IPS-20b (cell line): ENCODE measurements around the gene HELB.
A peak's percentile ranks its signal among the peaks of the same experiment; 100 is the strongest.

Experiments
- H3K27ac ChIP-seq: one replicate; pipeline ENCODE4 v1.5.1; 2013; ENCODE audit warnings: low read length
- H3K27me3 ChIP-seq: 2 replicates; pipeline ENCODE4 v1.6.1; 2013; ENCODE audit warnings: mild to moderate bottlenecking, low read length, inconsistent platforms; ENCODE audit not compliant: insufficient read depth
- H3K36me3 ChIP-seq: 2 replicates; pipeline ENCODE4 v1.6.1; 2013; ENCODE audit warnings: low read depth, mild to moderate bottlenecking, inconsistent platforms, low read length, moderate library complexity; ENCODE audit not compliant: insufficient read depth
- H3K4me1 ChIP-seq: 2 replicates; pipeline ENCODE4 v1.6.1; 2013; ENCODE audit warnings: mild to moderate bottlenecking, control low read depth, inconsistent platforms, low read length, moderate library complexity; ENCODE audit not compliant: insufficient read depth
- H3K4me3 ChIP-seq: 2 replicates; pipeline ENCODE4 v1.5.1; 2013; ENCODE audit warnings: mild to moderate bottlenecking, low read length, inconsistent platforms
- H3K9ac ChIP-seq: 2 replicates; pipeline ENCODE4 v1.6.1; 2013; ENCODE audit warnings: low read depth, mild to moderate bottlenecking, inconsistent platforms, low read length, moderate library complexity
- H3K9me3 ChIP-seq: 2 replicates; pipeline ENCODE4 v1.6.1; 2013; ENCODE audit warnings: mild to moderate bottlenecking, low read depth, low read length, inconsistent platforms; ENCODE audit not compliant: insufficient read depth

HELB gene

GRCh38 chr12:66301944-66302826, at the start of gene HELB:
TSS of gene HELB (plus strand) at chr12:66302493. CDS start at chr12:66302604, 111 bp downstream.
- H3K9me3 ChIP-seq = no peaks in the 10 kb centered on the region
- H3K9ac ChIP-seq = peak within 1 kb of the TSS; percentile 79
- H3K4me3 ChIP-seq = peak within 1 kb of the TSS; percentile 74
- H3K36me3 ChIP-seq = peaks cover 16% of the 10 kb centered on the region
- H3K27me3 ChIP-seq = peaks cover 14% of the 10 kb centered on the region
- no peaks in the 10 kb centered on the region; the same call in 1 of the 2 replicates for H3K4me1 ChIP-seq
- no peak within 1 kb of the TSS for H3K27ac ChIP-seq

- Histone ChIP-seq H3K36me3 (no peaks in the 10 kb centered on the region), H3K4me3 (no peak overlapping the region), H3K9me3 (no peaks in the 10 kb centered on the region), H3K9ac (no peak overlapping the region), H3K27ac (no peak overlapping the region), H3K27me3 (no peaks in the 10 kb centered on the region), H3K4me1 (0 out of 2 replicates have a peak, but pooled peaks cover 2% of the 10 kb centered on the region)
Observed at GRCh38 chr12:66252771-66253170, 49.5 kb upstream of the HELB start.

DNA sequence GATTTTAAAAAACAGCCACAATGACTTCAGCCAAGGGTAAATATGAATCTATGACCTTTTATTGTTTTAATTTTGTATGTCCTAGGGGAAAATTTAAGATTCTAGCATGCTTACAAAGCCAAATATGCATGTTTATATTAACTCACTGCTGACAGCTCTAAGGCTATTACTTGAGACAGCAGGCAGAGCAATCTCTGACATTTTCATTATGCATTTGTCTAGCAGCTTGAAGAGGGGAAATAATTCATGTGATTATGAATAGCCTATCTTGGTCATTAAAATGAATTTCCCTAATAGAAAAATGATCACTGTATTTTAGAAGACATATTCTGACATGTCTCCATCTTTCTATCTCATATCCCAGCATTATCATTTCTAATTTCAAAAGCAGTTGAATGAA, 46.6 kb upstream of the HELB start:
- Histone ChIP-seq H3K27me3 (no peaks in the 10 kb centered on the region), H3K27ac (no peak overlapping the region), H3K4me1 (0 out of 2 replicates have a peak, but pooled peaks cover 2% of the 10 kb centered on the region), H3K9ac (no peak overlapping the region), H3K9me3 (no peaks in the 10 kb centered on the region), H3K4me3 (no peak overlapping the region), H3K36me3 (no peaks in the 10 kb centered on the region)

GRCh38 chr12:66258011-66258410, 44.3 kb upstream of the HELB start:
- no peak overlapping the region for H3K4me3 ChIP-seq
- H3K36me3 ChIP-seq = no peaks in the 10 kb centered on the region
- no peak overlapping the region for H3K9ac ChIP-seq
- H3K27ac ChIP-seq = no peak overlapping the region
- H3K9me3 ChIP-seq = no peaks in the 10 kb centered on the region
- no peaks in the 10 kb centered on the region for H3K27me3 ChIP-seq
- 0 out of 2 replicates have a peak, but pooled peaks cover 2% of the 10 kb centered on the region for H3K4me1 ChIP-seq

- no peak overlapping the region for H3K27ac ChIP-seq
- no peak overlapping the region for H3K4me3 ChIP-seq
- H3K36me3 ChIP-seq = no peaks in the 10 kb centered on the region
- H3K9me3 ChIP-seq = no peaks in the 10 kb centered on the region
- no peaks in the 10 kb centered on the region for H3K4me1 ChIP-seq
- no peaks in the 10 kb centered on the region for H3K27me3 ChIP-seq
- no peak overlapping the region for H3K9ac ChIP-seq
Observed at GRCh38 chr12:66262737-66263136, 39.6 kb upstream of the HELB start.

GRCh38 chr12:66268562-66268961, 33.7 kb upstream of the HELB start:
- Histone ChIP-seq H3K9ac (no peak overlapping the region), H3K27me3 (no peaks in the 10 kb centered on the region), H3K4me3 (no peak overlapping the region), H3K4me1 (peaks cover 10% of the 10 kb centered on the region; the same call in 1 of the 2 replicates), H3K9me3 (no peaks in the 10 kb centered on the region), H3K36me3 (no peaks in the 10 kb centered on the region), H3K27ac (no peak overlapping the region)

- H3K27ac ChIP-seq = no peak overlapping the region
- H3K36me3 ChIP-seq = no peaks in the 10 kb centered on the region
- 0 out of 2 replicates have a peak overlapping the region, but pooled peaks have one; percentile 45 for H3K9ac ChIP-seq
- H3K27me3 ChIP-seq = no peaks in the 10 kb centered on the region
- H3K9me3 ChIP-seq = no peaks in the 10 kb centered on the region
- H3K4me3 ChIP-seq = no peak overlapping the region
- peaks cover 10% of the 10 kb centered on the region; the same call in 1 of the 2 replicates for H3K4me1 ChIP-seq
Observed at GRCh38 chr12:66269142-66269541, 33.2 kb upstream of the HELB start.

DNA sequence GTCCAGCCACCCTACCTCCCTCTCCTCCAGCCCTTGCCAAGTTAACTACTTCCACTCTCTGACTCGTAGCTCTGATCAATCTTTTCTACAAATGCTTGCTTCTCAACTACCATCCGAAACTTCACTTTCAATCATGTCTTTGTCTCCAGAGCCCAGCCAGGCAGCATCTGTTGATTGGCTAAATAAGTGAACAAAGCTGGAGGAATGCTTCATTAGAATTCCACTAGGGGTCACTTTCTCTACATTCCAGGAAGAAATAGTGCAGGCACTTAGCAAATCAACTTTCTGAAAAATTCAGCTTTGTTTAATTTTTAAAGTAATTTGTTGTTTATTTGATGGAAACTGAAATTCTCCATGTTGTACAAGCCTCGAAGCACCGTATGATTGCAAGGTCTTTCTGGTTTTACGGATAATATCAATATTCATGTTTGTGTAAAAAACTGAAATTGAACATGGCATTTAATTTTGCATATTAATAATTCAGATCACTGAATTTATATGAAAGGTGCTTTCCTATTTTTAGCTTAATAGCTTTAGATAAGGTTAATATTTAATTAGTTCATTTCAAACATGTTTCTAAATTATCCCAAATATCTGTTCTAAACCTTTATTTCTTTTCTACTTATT, 32.4 kb upstream of the HELB start:
- Histone ChIP-seq H3K4me1 (peaks cover 10% of the 10 kb centered on the region; the same call in 1 of the 2 replicates), H3K27me3 (no peaks in the 10 kb centered on the region), H3K9ac (peak overlapping the region; percentile 45; the same call in 1 of the 2 replicates), H3K9me3 (no peaks in the 10 kb centered on the region), H3K36me3 (no peaks in the 10 kb centered on the region), H3K4me3 (no peak overlapping the region), H3K27ac (no peak overlapping the region)

- peaks cover 10% of the 10 kb centered on the region; the same call in 1 of the 2 replicates for H3K4me1 ChIP-seq
- H3K27ac ChIP-seq = no peak overlapping the region
- no peaks in the 10 kb centered on the region for H3K9me3 ChIP-seq
- H3K36me3 ChIP-seq = no peaks in the 10 kb centered on the region
- no peak overlapping the region for H3K9ac ChIP-seq
- H3K27me3 ChIP-seq = no peaks in the 10 kb centered on the region
- no peak overlapping the region for H3K4me3 ChIP-seq
Observed at GRCh38 chr12:66270613-66271012, 31.7 kb upstream of the HELB start.

GRCh38 chr12:66272650-66273049, 29.6 kb upstream of the HELB start:
- Histone ChIP-seq H3K9me3 (no peaks in the 10 kb centered on the region), H3K9ac (no peak overlapping the region), H3K4me1 (peaks cover 10% of the 10 kb centered on the region; the same call in 1 of the 2 replicates), H3K27ac (no peak overlapping the region), H3K4me3 (no peak overlapping the region), H3K27me3 (no peaks in the 10 kb centered on the region), H3K36me3 (no peaks in the 10 kb centered on the region)

DNA sequence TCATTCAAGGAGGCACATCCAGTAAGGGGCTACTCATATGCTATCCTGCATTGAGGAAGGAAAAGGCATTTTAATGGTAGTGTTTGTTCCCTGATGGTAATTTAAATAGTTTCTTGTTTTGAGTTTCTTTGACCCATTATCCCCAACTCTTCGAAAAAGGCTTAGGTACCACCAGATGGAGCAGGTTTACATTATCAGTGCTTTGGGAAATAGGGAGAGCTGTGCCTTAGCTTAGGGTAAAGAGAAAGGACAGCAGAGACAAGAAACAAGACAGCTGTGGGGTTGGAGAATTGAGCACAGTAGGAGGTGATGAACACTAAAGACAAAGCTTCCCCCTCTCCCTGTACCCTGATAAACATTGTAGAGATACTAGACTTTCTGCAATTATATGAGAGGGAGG, 29.1 kb upstream of the HELB start:
- H3K9me3 ChIP-seq = no peaks in the 10 kb centered on the region
- H3K4me3 ChIP-seq = no peak overlapping the region
- no peak overlapping the region for H3K9ac ChIP-seq
- H3K4me1 ChIP-seq = peaks cover 10% of the 10 kb centered on the region; the same call in 1 of the 2 replicates
- H3K27me3 ChIP-seq = no peaks in the 10 kb centered on the region
- no peaks in the 10 kb centered on the region for H3K36me3 ChIP-seq
- no peak overlapping the region for H3K27ac ChIP-seq
